ENCODE results near the gene RAP2A.

DNA sequence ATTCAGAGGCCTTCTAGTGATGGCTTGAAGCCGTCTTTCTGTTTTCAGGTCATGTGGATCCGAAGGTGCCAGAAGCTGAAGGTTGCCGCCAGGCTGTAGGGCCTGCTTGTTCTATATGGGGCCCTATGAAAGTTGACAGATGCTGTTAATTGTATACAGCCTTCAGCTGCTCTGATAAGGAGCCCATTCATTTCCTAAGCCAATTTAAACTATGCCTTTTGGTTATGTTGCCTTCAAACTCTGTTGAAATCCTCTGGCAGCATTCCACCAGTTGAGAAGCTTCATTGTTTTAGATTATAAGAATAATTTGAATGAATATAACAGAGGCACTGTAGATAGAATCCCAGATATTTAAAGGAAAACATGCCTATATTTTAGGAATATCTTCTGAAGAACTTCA is 34.4 kb downstream of the RAP2A start:
- no peak for TF ChIP-seq POLR2AphosphoS5 (IDR thresholded peaks at IDR 0.05)
- TF ChIP-seq, protein P1, sequence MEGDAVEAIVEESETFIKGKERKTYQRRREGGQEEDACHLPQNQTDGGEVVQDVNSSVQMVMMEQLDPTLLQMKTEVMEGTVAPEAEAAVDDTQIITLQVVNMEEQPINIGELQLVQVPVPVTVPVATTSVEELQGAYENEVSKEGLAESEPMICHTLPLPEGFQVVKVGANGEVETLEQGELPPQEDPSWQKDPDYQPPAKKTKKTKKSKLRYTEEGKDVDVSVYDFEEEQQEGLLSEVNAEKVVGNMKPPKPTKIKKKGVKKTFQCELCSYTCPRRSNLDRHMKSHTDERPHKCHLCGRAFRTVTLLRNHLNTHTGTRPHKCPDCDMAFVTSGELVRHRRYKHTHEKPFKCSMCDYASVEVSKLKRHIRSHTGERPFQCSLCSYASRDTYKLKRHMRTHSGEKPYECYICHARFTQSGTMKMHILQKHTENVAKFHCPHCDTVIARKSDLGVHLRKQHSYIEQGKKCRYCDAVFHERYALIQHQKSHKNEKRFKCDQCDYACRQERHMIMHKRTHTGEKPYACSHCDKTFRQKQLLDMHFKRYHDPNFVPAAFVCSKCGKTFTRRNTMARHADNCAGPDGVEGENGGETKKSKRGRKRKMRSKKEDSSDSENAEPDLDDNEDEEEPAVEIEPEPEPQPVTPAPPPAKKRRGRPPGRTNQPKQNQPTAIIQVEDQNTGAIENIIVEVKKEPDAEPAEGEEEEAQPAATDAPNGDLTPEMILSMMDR (IDR thresholded peaks at IDR 0.05): no peak
- no peak for TF ChIP-seq EP300 (IDR thresholded peaks at IDR 0.05)
- TF ChIP-seq POLR2A (IDR thresholded peaks at IDR 0.05): no peak

Data from suprapubic skin (tissue), 4 donors.